NCI-H146 treated with DMSO at 0.1 percent for 48 hours (cell line): Measurements from ENCODE around the gene DCP1A.
A peak's percentile ranks its signal among the peaks of the same experiment; 100 is the strongest.
"Not testable (repeated sequence)": the region's sequence is repeated elsewhere in the genome, so short reads cannot be mapped to it uniquely, and the experiment has no call there.

Experiments used
- DNase-seq: peaks from one replicate; lab custom pipeline; 2025; ENCODE audit not compliant: unreplicated experiment; lab: John Stamatoyannopoulos, UW

The DCP1A gene

DNA sequence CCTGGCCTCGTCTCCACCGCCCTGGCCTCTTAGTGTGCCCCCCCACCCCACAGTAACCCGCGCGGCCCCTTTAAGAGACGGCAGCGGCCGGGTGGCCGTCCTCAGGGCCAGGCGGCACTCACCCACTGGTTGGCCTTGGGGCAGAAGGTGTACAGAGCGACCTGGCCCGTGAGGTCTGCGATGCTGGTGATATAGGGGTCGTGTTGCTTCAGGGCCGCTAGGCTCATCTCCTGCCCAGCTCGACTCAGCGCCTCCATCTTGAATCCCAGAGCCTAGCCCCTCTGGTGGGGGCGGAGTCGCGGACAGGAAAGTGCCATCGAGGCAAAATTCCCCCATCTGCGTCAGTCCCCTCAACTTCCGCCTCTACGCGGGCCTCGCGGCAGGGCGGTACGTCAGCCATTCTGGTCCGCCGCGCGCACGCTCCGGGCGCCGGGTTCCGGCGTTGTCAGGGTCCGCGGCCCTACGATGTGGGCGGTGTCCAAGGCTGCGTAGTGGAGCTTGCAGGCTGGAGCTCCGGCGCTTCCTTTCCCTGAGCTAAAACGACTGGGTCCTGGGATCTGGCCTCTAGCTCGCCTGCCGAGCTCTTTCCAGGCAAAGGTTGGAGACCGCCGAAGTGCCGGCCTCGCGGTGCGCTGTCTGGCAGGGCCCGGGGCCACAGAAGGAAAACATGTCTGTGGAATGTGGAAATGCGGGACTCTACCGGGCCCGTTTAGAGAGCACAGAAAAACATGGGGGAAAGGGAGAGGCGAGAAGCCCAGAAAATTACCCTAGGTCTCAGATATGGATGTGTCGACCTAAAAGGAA is at the start of gene DCP1A:
Gene DCP1A, minus strand, starts transcription at position 283 of the 804 bp plus-strand sequence. Its CDS starts 26 bp downstream, at position 257.
- peak; percentile 77 for DNase-seq

DNA sequence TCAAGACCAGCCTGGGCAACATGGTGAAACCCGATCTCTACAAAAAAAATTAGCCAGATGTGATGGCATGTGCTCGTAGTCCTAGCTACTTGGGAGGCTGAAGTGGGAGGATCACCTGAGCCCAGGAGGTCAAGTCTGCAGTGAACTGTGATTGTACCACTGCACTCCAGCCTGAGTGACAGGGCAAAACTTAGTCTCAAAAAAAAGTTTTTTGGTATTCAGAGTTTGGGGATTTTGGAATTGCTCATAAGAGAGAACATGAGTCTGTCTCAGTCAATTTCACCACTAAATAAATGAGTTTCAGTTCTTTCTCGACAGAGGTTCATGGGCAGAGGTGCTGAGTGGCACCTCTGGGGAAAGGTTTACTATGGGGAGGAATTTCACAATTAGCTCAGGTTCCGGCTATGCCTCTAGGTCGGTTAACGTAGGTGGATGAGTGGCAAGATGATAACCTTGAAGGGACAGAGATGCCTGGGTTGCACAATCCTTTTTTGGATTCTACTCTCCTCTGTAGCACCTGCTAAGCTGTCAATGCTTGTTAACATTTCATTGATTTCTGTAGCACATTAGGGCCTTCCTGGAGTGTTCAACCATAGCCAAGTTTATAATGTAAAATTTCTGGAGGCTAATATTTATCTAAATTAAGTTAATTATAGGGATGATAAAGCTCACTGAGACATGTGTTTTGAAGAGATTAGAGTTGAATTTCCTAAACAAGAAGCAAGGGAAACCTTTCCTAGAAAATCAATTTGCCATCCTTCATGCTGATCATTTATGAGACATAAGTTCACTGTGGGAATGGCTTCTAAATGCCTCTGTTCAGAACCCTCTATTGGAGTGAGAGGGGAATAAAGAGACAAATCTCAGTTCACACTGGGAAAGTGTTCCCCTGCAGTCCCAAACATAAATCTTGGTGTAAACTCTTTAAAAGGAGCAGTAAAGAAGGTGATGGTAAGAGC is 37.4 kb upstream of the DCP1A start:
- peak; percentile 5 for DNase-seq

DNA sequence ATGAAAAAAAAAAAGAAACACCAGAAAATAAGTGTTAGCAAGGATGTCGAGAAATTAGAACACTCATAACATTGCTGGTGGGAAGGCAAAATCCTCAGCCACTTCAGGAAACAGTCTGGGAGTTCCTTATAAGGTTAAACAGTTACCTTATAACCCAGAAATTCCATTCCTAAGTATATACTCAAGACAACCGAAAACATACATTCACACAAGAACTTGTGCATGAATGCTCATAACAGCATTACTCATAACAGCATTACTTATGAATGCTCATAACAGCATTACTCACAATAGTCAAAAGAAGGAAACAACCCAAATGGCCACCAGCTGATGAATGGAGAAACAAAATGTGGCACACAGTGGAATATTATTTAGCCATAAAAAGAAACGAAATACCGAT is 34.8 kb upstream of the DCP1A start:
- DNase-seq: no peak

DNA sequence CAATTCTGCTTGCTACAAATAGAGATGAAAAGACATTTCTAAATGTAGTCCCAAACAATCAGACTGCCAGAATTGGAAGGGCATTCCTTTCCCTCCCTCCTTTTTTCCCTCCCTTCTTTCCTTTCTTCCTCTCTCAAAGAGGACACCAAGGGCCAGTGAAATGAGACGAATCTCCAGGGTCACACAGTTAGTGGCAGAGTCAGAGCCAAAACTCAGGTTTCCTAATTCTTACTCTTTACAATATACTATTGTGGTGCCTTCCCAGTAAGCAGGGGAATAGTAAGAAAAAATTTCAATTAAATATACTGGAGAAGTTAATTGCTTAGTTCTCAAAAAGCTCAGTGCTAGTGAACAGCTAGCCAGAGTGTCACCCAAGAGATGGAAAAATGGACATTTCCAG is 33.0 kb upstream of the DCP1A start:
- no peak for DNase-seq

DNA sequence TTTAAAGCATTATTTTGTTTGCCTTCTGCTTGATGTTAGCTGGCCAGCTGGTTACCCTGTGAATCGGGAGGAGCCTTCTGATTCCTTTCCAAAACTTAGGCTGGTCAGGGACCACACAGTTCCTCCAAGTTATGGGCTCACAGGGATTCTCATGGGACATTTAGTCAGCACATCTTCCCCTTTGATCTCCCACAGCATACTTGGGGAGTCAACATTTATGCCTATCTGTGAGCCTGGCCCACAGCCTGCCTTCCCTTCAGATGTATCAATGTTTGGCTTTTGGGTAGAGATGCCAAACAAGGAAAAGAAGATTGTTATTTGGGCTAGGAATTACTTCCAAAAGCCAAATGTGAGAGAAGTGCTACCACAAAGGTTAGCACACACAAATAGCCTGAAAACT is 32.6 kb upstream of the DCP1A start:
- no peak for DNase-seq

DNA sequence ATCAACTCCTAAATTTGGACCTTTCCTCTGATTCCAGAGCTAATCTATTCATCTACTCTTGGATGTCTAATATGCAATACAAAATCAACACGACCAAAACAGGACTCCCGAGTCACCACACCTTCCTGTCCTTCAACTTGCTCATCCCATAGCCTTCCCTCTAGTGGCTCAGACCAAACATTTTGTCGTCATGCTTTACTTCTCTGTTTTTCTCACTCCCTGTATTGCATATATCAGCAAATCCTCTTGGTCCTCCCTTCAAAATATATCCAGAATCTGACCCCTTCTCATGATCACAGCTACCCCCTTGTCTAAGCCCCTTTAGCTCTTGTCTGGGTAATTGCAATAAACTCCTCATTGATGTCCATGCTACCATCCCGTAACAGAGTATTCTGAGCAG is 30.5 kb upstream of the DCP1A start:
- no peak for DNase-seq

DNA sequence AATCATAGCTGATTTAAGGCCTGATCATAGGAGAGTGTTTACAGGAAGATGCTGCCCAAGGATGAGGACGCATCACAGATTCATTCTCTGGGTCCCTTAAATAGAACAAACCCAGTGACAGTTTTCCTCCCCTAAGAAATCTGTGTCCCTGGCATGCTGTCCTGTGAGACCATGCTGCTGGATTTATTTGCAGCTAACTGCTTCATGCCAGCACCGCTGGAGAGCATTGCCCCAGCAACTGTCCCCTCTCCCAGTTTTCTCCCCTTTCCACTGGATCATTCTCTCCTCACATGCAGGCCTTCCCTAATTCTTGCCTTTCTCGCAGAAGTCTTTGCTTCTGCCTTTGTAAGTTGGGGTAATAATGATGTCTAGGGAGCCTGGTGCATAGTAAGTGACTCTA is 29.3 kb upstream of the DCP1A start:
- no peak for DNase-seq

DNA sequence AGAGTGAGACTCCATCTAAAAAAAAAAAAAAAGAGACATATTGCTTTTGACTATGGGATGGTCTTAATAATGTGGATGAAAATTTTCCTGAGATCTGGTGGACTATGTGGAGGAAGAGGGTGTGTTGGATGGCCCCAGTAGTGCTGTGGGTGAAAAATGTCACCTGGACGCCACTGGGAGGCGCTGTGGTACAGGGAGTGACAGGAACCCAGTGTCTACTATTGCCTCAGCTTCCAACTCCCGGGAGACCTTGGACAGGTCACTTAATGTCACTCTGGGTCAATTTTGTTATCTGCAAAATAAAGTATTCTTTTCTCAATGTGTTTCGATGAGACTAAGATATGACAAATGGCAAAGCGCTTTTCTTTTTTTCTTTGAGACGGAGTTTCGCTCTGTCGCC is 27.7 kb upstream of the DCP1A start:
- no peak for DNase-seq

DNA sequence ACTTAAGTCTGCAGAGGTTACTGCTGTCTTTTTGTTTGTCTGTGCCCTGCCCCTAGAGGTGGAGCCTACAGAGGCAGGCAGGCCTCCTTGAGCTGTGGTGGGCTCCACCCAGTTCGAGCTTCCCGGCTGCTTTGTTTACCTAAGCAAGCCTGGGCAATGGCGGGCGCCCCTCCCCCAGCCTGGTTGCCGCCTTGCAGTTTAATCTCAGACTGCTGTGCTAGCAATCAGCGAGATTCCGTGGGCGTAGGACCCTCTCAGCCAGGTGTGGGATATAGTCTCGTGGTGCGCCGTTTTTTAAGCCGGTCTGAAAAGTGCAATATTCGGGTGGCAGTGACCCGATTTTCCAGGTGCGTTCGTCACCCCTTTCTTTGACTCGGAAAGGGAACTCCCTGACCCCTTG is 23.4 kb upstream of the DCP1A start:
- DNase-seq: not testable (repeated sequence)

DNA sequence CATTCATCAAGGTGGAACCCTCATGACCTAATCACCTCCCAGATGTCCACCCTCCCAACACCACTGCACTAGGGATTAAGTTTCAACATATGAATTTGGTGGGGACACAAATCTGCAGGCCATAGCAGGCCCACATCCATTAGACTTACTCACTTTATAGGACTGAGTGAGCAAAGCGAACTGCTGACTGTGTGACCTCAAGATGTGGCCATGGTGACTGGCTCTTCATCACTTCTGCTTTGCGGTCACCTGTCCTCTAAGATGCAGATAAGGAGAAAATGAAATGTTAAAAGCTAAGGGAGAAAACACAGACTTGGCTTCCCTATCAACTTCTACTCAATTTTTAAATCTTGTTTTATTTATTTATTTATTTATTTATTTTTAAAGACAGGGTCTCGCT is 14.5 kb upstream of the DCP1A start:
- no peak for DNase-seq

DNA sequence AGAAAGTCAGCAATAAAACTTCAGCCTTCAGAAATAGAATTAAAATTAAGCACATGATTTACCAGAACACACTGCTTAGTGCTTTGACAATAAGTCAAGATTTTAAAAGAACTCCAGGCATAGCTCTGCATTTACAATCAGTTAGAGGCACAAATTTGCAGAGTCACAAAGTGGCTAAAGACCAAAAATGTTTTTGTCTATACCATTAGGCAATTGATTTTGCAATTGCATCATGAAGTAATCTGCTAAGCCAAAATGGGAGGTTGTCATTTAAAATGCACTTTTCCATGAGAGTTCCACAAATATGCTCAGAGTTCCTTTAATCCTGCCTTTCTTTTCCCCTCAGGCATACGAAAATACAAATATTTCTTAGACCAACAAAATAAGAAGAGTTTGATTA is 10.1 kb upstream of the DCP1A start:
- DNase-seq: no peak

DNA sequence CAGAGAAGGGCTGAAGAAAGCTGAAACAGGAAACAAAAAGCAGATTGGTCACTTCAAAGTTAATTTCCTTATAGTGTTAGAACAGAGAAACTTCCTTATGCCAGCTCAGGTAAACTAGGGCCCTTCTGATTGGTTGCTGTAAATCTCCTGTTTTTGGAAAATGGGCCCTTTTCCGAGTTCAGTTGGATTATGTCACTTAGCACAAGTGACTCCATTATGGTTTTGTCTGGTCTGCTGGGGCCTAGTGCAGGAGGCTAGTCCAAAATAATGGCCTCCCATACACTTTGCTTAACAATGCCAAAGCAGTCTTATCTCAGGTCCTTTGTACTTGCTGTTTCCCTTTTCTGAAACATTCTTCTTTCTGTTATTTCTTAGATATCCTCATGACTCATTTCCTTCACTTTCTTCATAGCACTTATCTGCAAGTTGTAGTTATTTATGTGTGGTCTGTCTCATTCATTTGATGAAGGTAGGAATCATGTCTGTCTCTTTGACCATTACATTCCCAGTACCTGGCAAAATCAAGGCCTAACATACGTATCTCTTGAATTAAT is 7.7 kb upstream of the DCP1A start:
- no peak for DNase-seq

DNA sequence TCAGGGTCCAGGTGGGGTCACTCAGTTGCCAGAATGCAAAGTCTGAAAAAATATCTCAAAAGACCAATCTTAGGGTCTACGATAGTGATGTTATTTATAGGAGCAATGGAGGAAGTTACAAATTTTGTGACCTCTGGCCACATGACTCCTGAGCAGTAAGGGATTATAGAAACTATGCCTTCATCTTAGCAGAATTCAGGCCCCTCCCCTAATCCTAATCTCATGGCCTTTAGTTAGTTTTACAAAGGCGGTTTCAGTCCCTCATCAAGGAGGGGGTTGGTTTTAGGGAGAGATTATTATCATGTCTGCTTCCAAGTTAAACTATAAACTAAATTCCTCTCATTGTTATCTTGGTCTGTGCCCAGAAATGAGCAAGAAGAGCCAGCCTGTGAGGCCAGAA is 5.9 kb upstream of the DCP1A start:
- DNase-seq: no peak

DNA sequence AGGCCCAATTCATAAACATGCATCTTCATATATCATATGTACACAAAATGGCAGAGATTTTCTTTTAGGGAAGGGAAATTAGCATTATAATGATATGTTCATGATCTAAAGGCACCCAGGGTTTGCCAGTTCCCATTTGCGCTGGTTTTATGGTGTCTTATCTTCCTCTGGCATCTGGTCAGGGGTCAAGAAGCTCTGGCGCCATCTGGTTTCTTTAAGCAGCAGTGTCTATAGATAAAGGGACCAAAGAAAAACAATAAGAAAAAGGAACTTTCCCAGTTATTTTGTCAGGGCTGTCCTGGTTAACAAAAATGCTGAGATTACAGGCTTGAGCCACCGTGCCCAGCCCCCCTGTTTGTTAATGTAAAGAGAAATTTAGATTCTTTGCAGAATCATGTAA is 3.3 kb upstream of the DCP1A start:
- DNase-seq: no peak

DNA sequence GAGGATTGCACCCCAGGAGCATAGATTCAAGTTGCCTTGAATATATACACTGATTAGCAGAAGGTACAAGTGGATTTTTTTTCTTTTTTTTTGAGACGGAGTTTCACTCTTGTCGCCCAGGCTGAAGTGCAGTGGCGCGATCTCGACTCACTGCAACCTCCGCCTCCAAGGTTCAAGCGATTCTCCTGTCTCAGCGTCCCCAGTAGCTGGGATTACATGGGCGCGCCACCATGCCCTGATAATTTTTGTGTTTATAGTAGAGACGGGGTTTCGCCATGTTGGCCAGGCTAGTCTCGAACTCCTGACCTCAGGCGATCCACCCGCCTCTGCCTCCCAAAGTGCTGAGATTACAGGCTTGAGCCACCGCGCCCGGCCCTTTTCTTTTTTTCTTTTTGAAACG is 775 bp upstream of the DCP1A start:
- not testable (repeated sequence) for DNase-seq

DNA sequence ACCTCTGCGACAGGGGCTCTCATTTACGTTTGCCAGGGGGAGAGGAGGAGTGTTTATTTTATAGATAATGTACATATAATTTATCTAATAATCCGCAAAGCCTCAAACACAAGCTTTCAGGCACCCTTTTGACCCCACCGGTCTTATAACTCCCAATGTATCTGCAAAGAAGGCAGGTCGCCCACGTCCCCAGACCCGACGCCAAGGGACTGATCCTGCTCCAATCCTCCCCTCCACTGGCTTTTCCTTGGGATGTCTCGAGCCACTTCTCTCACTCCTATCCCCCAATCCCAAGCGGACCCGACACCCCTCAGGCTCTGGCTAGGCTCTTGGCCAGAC is 452 bp downstream of the DCP1A start:
- DNase-seq: no peak

DNA sequence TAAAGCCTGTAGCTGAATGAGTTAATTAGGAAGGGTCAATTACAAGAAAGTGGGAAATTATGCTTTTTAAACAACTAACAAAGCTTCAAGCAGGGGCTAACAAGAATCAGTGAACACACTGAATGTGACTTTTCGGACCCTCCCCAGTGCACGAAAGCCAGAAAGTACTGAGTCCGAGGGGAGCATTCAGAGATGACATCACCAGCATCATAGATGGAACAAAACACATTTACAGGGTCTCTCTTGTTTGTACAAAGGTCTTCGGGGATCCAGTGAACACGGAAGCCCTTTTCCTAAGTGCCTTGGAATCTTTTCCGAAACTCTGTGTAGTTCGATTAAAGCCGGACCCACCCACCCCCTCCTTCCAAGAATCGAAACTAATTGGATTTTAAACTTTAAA is 829 bp downstream of the DCP1A start:
- DNase-seq: no peak

DNA sequence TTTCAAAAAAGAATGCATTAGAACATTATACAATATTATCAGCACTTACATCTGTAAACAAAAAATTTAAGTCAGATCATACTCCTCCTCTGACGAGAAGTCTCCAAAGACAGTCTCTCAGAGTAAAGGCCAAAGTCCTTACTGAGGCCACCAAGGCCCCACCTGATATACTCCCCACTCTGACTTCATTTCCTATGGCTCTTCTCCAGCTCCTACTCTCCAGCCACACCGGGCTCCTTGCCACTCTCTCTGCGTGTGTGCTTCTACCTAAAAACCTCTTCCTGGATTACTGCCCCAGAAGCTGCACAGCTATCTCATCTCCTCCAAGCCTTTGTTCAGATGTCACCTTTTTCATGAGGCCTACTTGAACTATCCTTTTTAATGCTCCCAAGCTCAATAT is 5.0 kb downstream of the DCP1A start:
- DNase-seq: no peak

DNA sequence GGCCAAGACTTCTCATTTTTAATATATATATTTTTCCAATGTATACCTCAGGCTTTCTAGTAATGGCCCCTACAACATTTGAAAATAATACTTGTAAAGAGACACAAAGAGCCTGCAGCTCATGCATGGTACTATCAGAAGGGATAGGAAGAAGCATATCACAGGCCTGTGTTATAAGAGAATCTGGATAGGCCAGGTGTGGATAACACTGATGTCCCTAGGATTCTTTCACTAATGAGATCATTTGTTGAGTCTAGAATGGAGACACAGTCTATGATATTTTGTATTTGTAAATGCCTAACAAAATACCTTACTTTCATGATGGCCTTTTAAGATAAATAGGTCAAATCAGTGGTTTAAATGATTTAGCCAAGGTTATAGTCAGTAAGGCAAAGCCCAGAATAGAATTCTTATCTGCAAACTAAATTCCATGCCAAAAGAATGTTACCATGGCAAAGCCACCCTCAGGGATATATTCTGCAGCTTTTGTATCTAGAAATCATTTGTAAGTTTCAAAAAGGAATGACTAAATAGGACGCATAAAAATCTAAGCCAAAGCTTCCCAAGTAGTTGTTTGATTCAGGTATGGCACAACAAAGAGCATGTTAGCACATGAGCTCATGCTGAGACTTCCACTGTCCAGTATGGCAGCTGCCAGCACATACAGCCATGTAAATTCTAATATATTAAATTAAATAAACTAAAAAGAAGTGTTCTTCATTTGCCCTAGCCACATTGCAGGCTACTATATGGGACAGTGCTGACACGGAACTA is 10.0 kb downstream of the DCP1A start:
- no peak for DNase-seq

DNA sequence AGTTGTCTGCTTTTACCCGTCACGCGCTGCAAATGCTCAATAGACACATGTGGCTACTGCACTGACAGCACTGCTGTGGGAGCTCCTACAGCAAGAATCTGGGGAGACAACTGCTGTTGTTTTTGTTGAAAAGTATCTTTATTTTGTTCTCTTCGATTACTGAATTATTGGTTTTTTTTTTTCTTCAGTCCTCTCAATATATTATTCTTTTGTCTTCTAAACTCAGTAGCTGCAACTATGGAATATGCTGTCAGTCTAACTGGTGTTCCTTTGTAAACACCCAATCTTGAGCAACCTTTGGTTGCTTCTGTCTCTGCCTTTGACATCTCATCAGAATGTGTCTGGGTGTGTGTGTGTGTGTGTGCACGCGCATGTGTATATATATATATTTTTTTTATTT is 12.6 kb downstream of the DCP1A start:
- no peak for DNase-seq

DNA sequence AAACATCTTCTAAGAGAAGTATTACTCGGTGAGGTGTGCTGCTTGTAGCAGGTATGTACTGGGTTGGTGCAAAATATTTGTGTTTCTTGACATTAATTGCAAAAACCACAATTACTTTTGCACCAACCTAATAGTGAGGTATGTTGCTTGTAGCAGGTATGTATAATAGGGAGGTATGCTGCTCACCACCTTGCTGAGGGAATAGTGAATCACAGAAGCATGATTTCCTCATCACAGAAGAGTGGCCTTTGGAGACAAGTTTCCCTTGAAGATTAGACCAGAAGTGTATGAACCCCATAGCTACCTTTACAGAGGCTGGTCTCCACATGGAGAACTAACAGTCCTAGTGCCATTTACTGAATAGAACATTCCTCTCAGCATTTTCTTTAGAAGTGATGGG is 15.5 kb downstream of the DCP1A start:
- DNase-seq: no peak
